HCT116 (cell line): ENCODE measurements around the gene ZBED3.

Experiments used
- POLR2A ChIP-seq: IDR thresholded peaks from 2 replicates; pipeline ENCODE4 v1.7.0; 2011; ENCODE audit warnings: borderline replicate concordance; ENCODE audit not compliant: insufficient read depth, insufficient read length; ENCODE audit errors: extremely low read depth
- POLR2AphosphoS5 ChIP-seq: IDR thresholded peaks from 2 replicates; pipeline ENCODE4 v1.6.1; 2011; ENCODE audit warnings: mild to moderate bottlenecking, low read depth, low read length, moderate library complexity
- RAD21 ChIP-seq: IDR thresholded peaks from 2 replicates; pipeline ENCODE4 v1.6.1; 2012; ENCODE audit warnings: low read depth, mild to moderate bottlenecking
- ZFX ChIP-seq: fragments of 450-650 bp; IDR thresholded peaks from 2 replicates; pipeline ENCODE4 v1.6.1; 2017
- TF ChIP-seq, protein P1 (sequence below), 3 experiments: fragments of 200-600 bp in 1 of 3; sonication (generic) in 1 of 3; IDR thresholded peaks in 2 of 3; conservative IDR thresholded peaks in 1 of 3; 2 replicates each; pipeline ENCODE4 v1.5.1; 2012 to 2017; ENCODE audit warnings: low read depth in 2 of 3, low read length in 2 of 3, antibody characterized with exemption in 1 of 3, borderline replicate concordance in 1 of 3, control low read depth in 1 of 3, mild to moderate bottlenecking in 1 of 3, mixed read lengths in 1 of 3, mixed run types in 1 of 3, moderate library complexity in 1 of 3; ENCODE audit not compliant: insufficient read depth in 1 of 3
- TF ChIP-seq, protein P2 (sequence below): IDR thresholded peaks from 2 replicates; pipeline ENCODE4 v1.6.1; 2012; ENCODE audit warnings: low read depth
- TF ChIP-seq, protein P3 (sequence below): IDR thresholded peaks from 2 replicates; pipeline ENCODE4 v1.6.1; 2012

DNA sequence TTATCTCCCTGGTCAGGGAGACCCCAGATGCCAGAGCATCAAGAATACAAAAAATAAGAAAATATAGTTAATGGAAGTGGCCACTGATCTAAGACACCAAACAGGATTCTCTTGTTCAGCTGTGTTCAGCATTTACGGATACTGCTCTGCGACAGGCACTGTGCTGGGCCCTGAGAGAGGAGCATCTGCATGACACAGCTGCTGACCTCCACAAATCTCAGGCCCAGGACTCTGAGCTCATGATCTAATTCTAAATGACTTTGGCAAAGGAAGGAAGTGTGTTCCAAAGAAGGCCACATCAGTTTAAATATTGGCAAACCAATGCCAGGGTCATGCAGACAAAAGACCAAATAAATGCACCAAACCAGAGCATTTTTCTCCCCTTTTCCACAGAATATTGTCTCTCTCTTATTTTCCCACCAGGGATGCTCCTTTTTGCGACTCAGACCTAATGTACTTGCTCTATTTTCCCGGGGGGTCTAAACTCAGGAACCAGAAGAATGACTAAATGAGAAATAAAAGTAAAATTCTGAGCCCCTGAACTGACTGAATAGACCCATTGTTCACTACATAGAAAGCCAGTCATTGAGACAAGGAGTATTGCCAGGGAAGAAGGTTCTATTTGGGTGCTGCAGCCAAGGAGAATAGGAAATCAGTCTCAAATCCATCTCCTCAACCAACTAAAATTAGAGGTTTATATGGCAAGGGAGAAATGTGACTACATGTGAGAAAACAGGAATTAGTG is 58.3 kb downstream of the ZBED3 start:
- no peak for TF ChIP-seq POLR2A
- TF ChIP-seq POLR2AphosphoS5: no peak
- no peak for TF ChIP-seq RAD21
- TF ChIP-seq, protein P1, sequence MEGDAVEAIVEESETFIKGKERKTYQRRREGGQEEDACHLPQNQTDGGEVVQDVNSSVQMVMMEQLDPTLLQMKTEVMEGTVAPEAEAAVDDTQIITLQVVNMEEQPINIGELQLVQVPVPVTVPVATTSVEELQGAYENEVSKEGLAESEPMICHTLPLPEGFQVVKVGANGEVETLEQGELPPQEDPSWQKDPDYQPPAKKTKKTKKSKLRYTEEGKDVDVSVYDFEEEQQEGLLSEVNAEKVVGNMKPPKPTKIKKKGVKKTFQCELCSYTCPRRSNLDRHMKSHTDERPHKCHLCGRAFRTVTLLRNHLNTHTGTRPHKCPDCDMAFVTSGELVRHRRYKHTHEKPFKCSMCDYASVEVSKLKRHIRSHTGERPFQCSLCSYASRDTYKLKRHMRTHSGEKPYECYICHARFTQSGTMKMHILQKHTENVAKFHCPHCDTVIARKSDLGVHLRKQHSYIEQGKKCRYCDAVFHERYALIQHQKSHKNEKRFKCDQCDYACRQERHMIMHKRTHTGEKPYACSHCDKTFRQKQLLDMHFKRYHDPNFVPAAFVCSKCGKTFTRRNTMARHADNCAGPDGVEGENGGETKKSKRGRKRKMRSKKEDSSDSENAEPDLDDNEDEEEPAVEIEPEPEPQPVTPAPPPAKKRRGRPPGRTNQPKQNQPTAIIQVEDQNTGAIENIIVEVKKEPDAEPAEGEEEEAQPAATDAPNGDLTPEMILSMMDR (IDR thresholded peaks at IDR 0.05 in 2 of 3, conservative IDR thresholded peaks at IDR 0.05 in 1 of 3; ENCODE audit: borderline replicate concordance in 1 of 3, insufficient read depth in 1 of 3, low read depth in 2 of 3, low read length in 2 of 3): no peak
- TF ChIP-seq, protein P2, sequence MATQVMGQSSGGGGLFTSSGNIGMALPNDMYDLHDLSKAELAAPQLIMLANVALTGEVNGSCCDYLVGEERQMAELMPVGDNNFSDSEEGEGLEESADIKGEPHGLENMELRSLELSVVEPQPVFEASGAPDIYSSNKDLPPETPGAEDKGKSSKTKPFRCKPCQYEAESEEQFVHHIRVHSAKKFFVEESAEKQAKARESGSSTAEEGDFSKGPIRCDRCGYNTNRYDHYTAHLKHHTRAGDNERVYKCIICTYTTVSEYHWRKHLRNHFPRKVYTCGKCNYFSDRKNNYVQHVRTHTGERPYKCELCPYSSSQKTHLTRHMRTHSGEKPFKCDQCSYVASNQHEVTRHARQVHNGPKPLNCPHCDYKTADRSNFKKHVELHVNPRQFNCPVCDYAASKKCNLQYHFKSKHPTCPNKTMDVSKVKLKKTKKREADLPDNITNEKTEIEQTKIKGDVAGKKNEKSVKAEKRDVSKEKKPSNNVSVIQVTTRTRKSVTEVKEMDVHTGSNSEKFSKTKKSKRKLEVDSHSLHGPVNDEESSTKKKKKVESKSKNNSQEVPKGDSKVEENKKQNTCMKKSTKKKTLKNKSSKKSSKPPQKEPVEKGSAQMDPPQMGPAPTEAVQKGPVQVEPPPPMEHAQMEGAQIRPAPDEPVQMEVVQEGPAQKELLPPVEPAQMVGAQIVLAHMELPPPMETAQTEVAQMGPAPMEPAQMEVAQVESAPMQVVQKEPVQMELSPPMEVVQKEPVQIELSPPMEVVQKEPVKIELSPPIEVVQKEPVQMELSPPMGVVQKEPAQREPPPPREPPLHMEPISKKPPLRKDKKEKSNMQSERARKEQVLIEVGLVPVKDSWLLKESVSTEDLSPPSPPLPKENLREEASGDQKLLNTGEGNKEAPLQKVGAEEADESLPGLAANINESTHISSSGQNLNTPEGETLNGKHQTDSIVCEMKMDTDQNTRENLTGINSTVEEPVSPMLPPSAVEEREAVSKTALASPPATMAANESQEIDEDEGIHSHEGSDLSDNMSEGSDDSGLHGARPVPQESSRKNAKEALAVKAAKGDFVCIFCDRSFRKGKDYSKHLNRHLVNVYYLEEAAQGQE: no peak
- TF ChIP-seq, protein P3, sequence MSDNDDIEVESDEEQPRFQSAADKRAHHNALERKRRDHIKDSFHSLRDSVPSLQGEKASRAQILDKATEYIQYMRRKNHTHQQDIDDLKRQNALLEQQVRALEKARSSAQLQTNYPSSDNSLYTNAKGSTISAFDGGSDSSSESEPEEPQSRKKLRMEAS: no peak
- no peak for TF ChIP-seq ZFX
